GF-D8 (cell line): ENCODE results near the gene COQ8B.

Experiments used
- DNase-seq: peaks from one replicate; lab custom pipeline; 2025; lab: John Stamatoyannopoulos, UW

Gene COQ8B

GRCh38 chr19:40717880-40718773 lies 1.4 kb upstream of the COQ8B start:
- DNase-seq, result no peak

- DNase-seq, result no peak
Measured at GRCh38 chr19:40717325-40717879, 716 bp upstream of the COQ8B start.

GRCh38 chr19:40716031-40716481 lies 630 bp downstream of the COQ8B start:
- no peak for DNase-seq

- peak; percentile 64 for DNase-seq
Measured at GRCh38 chr19:40714441-40715299, 2.0 kb downstream of the COQ8B start.

GRCh38 chr19:40713939-40714338 lies 2.7 kb downstream of the COQ8B start:
- DNase-seq, result no peak

- no peak for DNase-seq
Measured at GRCh38 chr19:40709817-40710216, 6.9 kb downstream of the COQ8B start.

GRCh38 chr19:40707615-40708014 lies 9.1 kb downstream of the COQ8B start:
- no peak for DNase-seq

- DNase-seq, result no peak
Measured at GRCh38 chr19:40705950-40706619, 10.6 kb downstream of the COQ8B start.

- DNase-seq, result no peak
Measured at GRCh38 chr19:40705362-40705651, 11.4 kb downstream of the COQ8B start.

GRCh38 chr19:40704491-40705361 lies 12.0 kb downstream of the COQ8B start:
- no peak for DNase-seq

- DNase-seq, result no peak
Measured at GRCh38 chr19:40703029-40703755, 13.5 kb downstream of the COQ8B start.

- DNase-seq, result no peak
Measured at GRCh38 chr19:40702337-40703012, 14.2 kb downstream of the COQ8B start.

- DNase-seq, result no peak
Measured at GRCh38 chr19:40701758-40702157, 14.9 kb downstream of the COQ8B start.

GRCh38 chr19:40700083-40700482 lies 16.6 kb downstream of the COQ8B start:
- DNase-seq, result no peak

GRCh38 chr19:40697007-40697406 lies 19.7 kb downstream of the COQ8B start:
- no peak for DNase-seq

- no peak for DNase-seq
Measured at GRCh38 chr19:40695881-40696280, 20.8 kb downstream of the COQ8B start.

- DNase-seq, result no peak
Measured at GRCh38 chr19:40693896-40694295, 22.8 kb downstream of the COQ8B start.

GRCh38 chr19:40693150-40693788 lies 23.4 kb downstream of the COQ8B start:
- no peak for DNase-seq

GRCh38 chr19:40692212-40692551 lies 24.5 kb downstream of the COQ8B start:
- no peak for DNase-seq
